Neutrophil (primary cell): Measurements from ENCODE around the gene SENP7.
"Not testable (repeated sequence)": the region's sequence is repeated elsewhere in the genome, so short reads cannot be mapped to it uniquely, and the experiment has no call there.

Experiments
- H3K27ac ChIP-seq: fragments of 200-600 bp; sonication (generic); 2 replicates; pipeline ENCODE4 v1.5.1; 2016; ENCODE audit warnings: mild to moderate bottlenecking, moderate library complexity
- H3K27me3 ChIP-seq: fragments of 200-600 bp; sonication (generic); 2 replicates; pipeline ENCODE4 v1.6.0; 2016; ENCODE audit warnings: mild to moderate bottlenecking
- H3K36me3 ChIP-seq: fragments of 200-600 bp; sonication (generic); 2 replicates; pipeline ENCODE4 v1.5.1; 2017
- H3K4me1 ChIP-seq, 2 experiments: fragments of 200-600 bp in 1 of 2; sonication (generic) in 1 of 2; 1 replicate in 1 of 2; 2 replicates in 1 of 2; pipeline versions ENCODE4 v1.5.1 to v1.6.1; 2013 to 2016; ENCODE audit warnings: low read depth in 1 of 2, low read length in 1 of 2, mild to moderate bottlenecking in 1 of 2, moderate library complexity in 1 of 2; ENCODE audit not compliant: control insufficient read depth in 1 of 2, insufficient read depth in 1 of 2
- H3K4me3 ChIP-seq, 2 experiments: fragments of 200-600 bp in 1 of 2; sonication (generic) in 1 of 2; 1 replicate in 1 of 2; 2 replicates in 1 of 2; pipeline ENCODE4 v1.5.1; 2013 to 2016; ENCODE audit warnings: low read depth in 1 of 2, low read length in 1 of 2, mild to moderate bottlenecking in 1 of 2, moderate library complexity in 1 of 2
- H3K9me3 ChIP-seq: fragments of 200-600 bp; sonication (generic); 2 replicates; pipeline ENCODE4 v1.5.1; 2016
- CTCF ChIP-seq: fragments of 200-600 bp; sonication (generic); IDR thresholded peaks from 2 replicates; pipeline ENCODE4 v1.5.1; 2016; ENCODE audit warnings: antibody characterized with exemption

Gene SENP7

GRCh38 chr3:101458387-101458786 lies 54.6 kb downstream of the SENP7 start:
- TF ChIP-seq CTCF: no peak

DNA sequence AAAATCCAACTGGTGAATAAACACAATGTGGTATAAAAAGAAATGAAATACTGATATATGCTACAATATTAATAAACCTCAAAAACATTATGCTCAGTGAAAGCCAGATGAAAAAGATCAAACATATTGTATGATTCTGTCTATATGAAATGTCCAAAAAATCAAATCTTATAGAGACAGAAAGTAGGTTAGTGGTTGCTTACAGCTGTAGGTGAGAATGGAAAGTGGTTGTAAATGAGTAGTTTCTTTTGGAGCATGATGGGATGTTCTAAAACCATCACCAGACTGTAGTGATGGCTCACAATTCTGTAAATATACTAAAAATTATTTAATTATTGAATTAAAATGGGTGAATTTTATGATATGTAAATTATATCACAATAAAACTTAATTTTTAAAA lies 58.4 kb downstream of the SENP7 start:
- Histone ChIP-seq H3K36me3 (peaks cover 16% of the 10 kb centered on the region), H3K4me3 (no peak overlapping the region), H3K27ac (no peak overlapping the region), H3K4me1 (no peaks in the 10 kb centered on the region), H3K27me3 (no peaks in the 10 kb centered on the region), H3K9me3 (no peaks in the 10 kb centered on the region)
- TF ChIP-seq CTCF: no peak

More at GRCh38 chr3:101458387-101458786, 54.6 kb downstream of the SENP7 start:
- peaks cover 16% of the 10 kb centered on the region for H3K36me3 ChIP-seq
- H3K27me3 ChIP-seq: no peaks in the 10 kb centered on the region
- no peak overlapping the region for H3K4me3 ChIP-seq
- H3K4me1 ChIP-seq: no peaks in the 10 kb centered on the region
- no peak overlapping the region for H3K27ac ChIP-seq
- no peaks in the 10 kb centered on the region for H3K9me3 ChIP-seq

DNA sequence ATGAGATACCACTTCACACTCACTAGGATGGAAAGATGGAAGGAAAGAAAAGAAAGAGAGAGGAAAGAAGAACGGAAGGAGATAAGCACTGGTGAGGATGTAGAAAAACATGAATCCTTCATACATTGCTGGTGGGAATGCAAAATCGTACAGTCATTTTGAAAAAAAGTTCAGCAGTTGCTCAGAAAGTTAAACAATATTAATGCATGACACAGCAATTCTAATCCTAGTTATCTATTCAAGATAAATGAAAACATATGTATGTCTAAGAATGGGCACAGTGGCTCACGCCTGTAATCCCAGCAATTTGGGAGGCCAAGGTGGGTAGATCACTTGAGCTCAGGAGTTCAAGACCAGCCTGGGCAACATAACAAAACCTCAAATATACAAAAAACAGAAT lies 59.1 kb downstream of the SENP7 start:
- H3K4me3 ChIP-seq: no peak overlapping the region
- no peak overlapping the region for H3K27ac ChIP-seq
- no peak for TF ChIP-seq CTCF
- peaks cover 16% of the 10 kb centered on the region for H3K36me3 ChIP-seq
- H3K9me3 ChIP-seq: no peaks in the 10 kb centered on the region
- H3K27me3 ChIP-seq: no peaks in the 10 kb centered on the region
- H3K4me1 ChIP-seq: no peaks in the 10 kb centered on the region

GRCh38 chr3:101438641-101439040 lies 74.4 kb downstream of the SENP7 start:
- not testable (repeated sequence) for H3K27ac ChIP-seq, H3K9me3 ChIP-seq, H3K27me3 ChIP-seq, H3K4me1 ChIP-seq, H3K36me3 ChIP-seq, H3K4me3 ChIP-seq

DNA sequence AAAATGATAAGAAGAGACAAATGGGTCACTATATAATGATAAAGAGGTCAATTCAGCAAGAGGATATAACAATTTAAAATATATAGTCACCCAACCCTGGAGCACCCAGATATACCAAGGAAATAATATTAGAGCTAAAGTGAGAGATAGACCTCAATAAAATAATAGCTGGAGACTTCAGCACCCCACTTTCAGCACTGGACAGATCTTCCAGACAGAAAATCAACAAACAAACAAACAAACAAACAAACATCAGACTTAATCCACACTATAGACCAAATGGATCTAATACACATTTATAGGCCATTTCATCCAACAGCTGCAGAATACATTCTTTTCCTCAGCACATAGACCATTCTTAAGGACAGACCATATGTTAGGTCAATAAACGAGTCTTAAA lies 79.4 kb downstream of the SENP7 start:
- no peaks in the 10 kb centered on the region for H3K4me1 ChIP-seq
- no peak for TF ChIP-seq CTCF
- H3K4me3 ChIP-seq: no peak overlapping the region
- H3K27ac ChIP-seq: no peak overlapping the region
- no peaks in the 10 kb centered on the region for H3K27me3 ChIP-seq
- no peaks in the 10 kb centered on the region for H3K9me3 ChIP-seq
- no peaks in the 10 kb centered on the region for H3K36me3 ChIP-seq

GRCh38 chr3:101423984-101424888 lies 88.8 kb downstream of the SENP7 start:
- H3K27ac ChIP-seq: no peak overlapping the region
- H3K9me3 ChIP-seq: no peaks in the 10 kb centered on the region
- H3K4me1 ChIP-seq: no peaks in the 10 kb centered on the region
- no peaks in the 10 kb centered on the region for H3K27me3 ChIP-seq
- no peak for TF ChIP-seq CTCF
- H3K4me3 ChIP-seq: no peak overlapping the region
- no peaks in the 10 kb centered on the region for H3K36me3 ChIP-seq
